Esophagus squamous epithelium (tissue), 4 donors: Measurements from ENCODE around the gene KRT2.

Experiments
- POLR2A ChIP-seq, 4 donors: fragments of 450-650 bp; IDR thresholded peaks; one replicate each; pipeline ENCODE4 v1.6.1; 2017; ENCODE audit warnings: antibody characterized with exemption in 4 of 4, mild to moderate bottlenecking in 4 of 4, moderate library complexity in 3 of 4
- TF ChIP-seq, protein P1 (sequence below), 6 experiments: fragments of 450-650 bp in 4 of 6; fragments of 200-600 bp in 2 of 6; sonication (generic) in 2 of 6; IDR thresholded peaks; one replicate each; pipeline ENCODE4 v1.5.1; 2016 to 2019; ENCODE audit warnings: antibody characterized with exemption in 6 of 6, mild to moderate bottlenecking in 4 of 6, moderate library complexity in 4 of 6

DNA sequence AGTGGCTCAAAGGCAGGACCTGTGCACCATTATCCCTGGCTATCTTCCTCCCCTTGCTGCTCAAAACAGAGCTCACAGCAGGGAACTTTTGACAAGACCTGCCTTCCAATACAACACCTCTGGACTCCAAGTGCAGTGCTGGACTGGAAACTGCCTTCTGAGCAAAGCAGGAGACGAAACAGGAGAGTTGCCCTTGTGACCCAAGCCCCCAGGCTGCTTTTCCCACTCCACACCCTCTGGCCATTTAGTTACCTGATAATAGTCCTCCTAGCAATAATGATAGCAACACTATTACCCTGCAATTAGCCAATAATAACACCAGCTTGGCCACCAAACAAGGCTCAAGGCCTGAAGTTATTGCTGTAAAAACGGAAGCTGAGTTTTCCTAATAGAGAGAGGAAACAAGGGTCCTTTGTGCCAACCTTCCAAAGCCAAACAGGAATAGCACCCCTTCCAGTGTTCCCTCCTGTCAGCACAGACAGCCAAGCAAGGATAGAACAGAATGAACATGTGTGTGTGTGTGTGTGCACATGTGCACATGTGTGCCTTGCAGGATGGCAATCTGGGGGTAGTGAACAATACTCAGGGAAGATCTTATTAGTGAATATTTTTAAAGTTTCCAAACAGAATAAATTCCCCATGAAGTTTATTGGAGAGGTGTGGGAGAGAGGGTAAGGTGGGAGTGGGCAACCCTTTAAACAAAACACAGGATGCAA lies 24.5 kb downstream of the KRT2 start:
- TF ChIP-seq, protein P1, sequence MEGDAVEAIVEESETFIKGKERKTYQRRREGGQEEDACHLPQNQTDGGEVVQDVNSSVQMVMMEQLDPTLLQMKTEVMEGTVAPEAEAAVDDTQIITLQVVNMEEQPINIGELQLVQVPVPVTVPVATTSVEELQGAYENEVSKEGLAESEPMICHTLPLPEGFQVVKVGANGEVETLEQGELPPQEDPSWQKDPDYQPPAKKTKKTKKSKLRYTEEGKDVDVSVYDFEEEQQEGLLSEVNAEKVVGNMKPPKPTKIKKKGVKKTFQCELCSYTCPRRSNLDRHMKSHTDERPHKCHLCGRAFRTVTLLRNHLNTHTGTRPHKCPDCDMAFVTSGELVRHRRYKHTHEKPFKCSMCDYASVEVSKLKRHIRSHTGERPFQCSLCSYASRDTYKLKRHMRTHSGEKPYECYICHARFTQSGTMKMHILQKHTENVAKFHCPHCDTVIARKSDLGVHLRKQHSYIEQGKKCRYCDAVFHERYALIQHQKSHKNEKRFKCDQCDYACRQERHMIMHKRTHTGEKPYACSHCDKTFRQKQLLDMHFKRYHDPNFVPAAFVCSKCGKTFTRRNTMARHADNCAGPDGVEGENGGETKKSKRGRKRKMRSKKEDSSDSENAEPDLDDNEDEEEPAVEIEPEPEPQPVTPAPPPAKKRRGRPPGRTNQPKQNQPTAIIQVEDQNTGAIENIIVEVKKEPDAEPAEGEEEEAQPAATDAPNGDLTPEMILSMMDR (IDR thresholded peaks at IDR 0.05), result no peak
- TF ChIP-seq POLR2A (IDR thresholded peaks at IDR 0.05), result no peak
